K562 (cell line): ENCODE data around the gene VPS33A. TPM values are rescaled to one million over a fixed set of nuclear protein-coding genes. Genes with fewer than 3 reads are reported as not detected.

Experiments used
- ATF2 ChIP-seq: sonication (generic); formaldehyde crosslinking; IDR thresholded peaks from 2 replicates; pipeline ENCODE4 v1.8.1; 2022; ENCODE audit warnings: missing genetic modification reagents
- CBFA2T3 ChIP-seq: fragments of 450-650 bp; IDR thresholded peaks from 2 replicates; pipeline ENCODE4 v1.6.1; 2017
- DLX4 ChIP-seq: fragments of 250-450 bp; sonication (Bioruptor Pico); IDR thresholded peaks from 2 replicates; pipeline ENCODE4 v1.6.1; 2021; ENCODE audit warnings: mild to moderate bottlenecking
- ELK1 ChIP-seq: sonication (generic); formaldehyde crosslinking; IDR thresholded peaks from 2 replicates; pipeline ENCODE4 v1.8.1; 2022; ENCODE audit warnings: missing genetic modification reagents
- FOXK2 ChIP-seq, 2 experiments: fragments of 450-650 bp; IDR thresholded peaks in 1 of 2; conservative IDR thresholded peaks in 1 of 2; 2 replicates each; pipeline ENCODE4 v1.6.1; 2016; ENCODE audit warnings: low read depth in 2 of 2, mild to moderate bottlenecking in 1 of 2
- GTF2E2 ChIP-seq: fragments of 200-800 bp; sonication (Bioruptor generic); IDR thresholded peaks from 2 replicates; pipeline ENCODE4 v1.6.1; 2016; ENCODE audit warnings: missing genetic modification characterization, missing compliant biosample characterization
- NELFE ChIP-seq: IDR thresholded peaks from 2 replicates; pipeline ENCODE4 v1.6.1; 2011; ENCODE audit warnings: mild to moderate bottlenecking; ENCODE audit not compliant: insufficient read depth, insufficient read length
- NFRKB ChIP-seq: fragments of 450-650 bp; IDR thresholded peaks from 2 replicates; pipeline ENCODE4 v1.6.1; 2016; ENCODE audit warnings: low read depth
- PHF20 ChIP-seq: fragments of 450-650 bp; IDR thresholded peaks from 2 replicates; pipeline ENCODE4 v1.6.1; 2018; ENCODE audit not compliant: partially characterized antibody
- PML ChIP-seq: IDR thresholded peaks from 2 replicates; pipeline ENCODE4 v1.6.1; 2012; ENCODE audit warnings: low read length, inconsistent platforms
- PRDM10 ChIP-seq: fragments of 450-650 bp; IDR thresholded peaks from 2 replicates; pipeline ENCODE4 v1.6.1; 2018; ENCODE audit not compliant: partially characterized antibody
- PYGO2 ChIP-seq: fragments of 450-650 bp; IDR thresholded peaks from 2 replicates; pipeline ENCODE4 v1.6.1; 2016; ENCODE audit warnings: mild to moderate bottlenecking, missing genetic modification characterization, moderate library complexity, missing compliant biosample characterization
- SIX5 ChIP-seq, 2 experiments: IDR thresholded peaks; 2 replicates each; pipeline ENCODE4 v1.6.1; 2011; ENCODE audit warnings: low read length in 2 of 2, borderline replicate concordance in 1 of 2, low read depth in 1 of 2, mild to moderate bottlenecking in 1 of 2, moderate library complexity in 1 of 2; ENCODE audit not compliant: insufficient read depth in 1 of 2
- SLC30A9 ChIP-seq: fragments of 250-450 bp; sonication (Bioruptor Pico); IDR thresholded peaks from 2 replicates; pipeline ENCODE4 v1.8.0; 2022; ENCODE audit warnings: mild to moderate bottlenecking, moderate library complexity
- TAF15 ChIP-seq: fragments of 200-400 bp; formaldehyde crosslinking; IDR thresholded peaks from 2 replicates; pipeline ENCODE4 v1.6.1; 2017; ENCODE audit warnings: mild to moderate bottlenecking, low read depth, low read length, moderate library complexity
- TBL1XR1 ChIP-seq, 2 experiments: IDR thresholded peaks; 2 replicates each; pipeline ENCODE4 v1.6.1; 2012; ENCODE audit warnings: improper control_type of control experiment in 2 of 2, low read length in 2 of 2, mild to moderate bottlenecking in 1 of 2
- TFAM ChIP-seq: fragments of 250-450 bp; sonication (Bioruptor Pico); conservative IDR thresholded peaks from 2 replicates; pipeline ENCODE4 v1.5.0; 2021; ENCODE audit warnings: mild to moderate bottlenecking, moderate library complexity
- VEZF1 ChIP-seq: fragments of 200-800 bp; sonication (Bioruptor generic); IDR thresholded peaks from 2 replicates; pipeline ENCODE4 v1.6.1; 2017; ENCODE audit warnings: missing genetic modification characterization, missing compliant biosample characterization
- ZBTB1 ChIP-seq: sonication (generic); formaldehyde crosslinking; IDR thresholded peaks from 2 replicates; pipeline ENCODE4 v1.8.1; 2023; ENCODE audit warnings: missing genetic modification reagents, low read depth, mild to moderate bottlenecking, borderline replicate concordance
- ZNF696 ChIP-seq: fragments of 250-450 bp; sonication (Bioruptor Pico); conservative IDR thresholded peaks from 2 replicates; pipeline ENCODE4 v1.4.0; 2020; ENCODE audit warnings: mild to moderate bottlenecking, moderate library complexity
- polyA plus RNA-seq, 8 experiments: library from polyadenylated mRNA; depleted of rRNA in 4 of 8; stranded (reverse) in 5 of 8; unstranded in 3 of 8; fragments of >200 nt; fragmentation: Nextera tagmentation in 2 of 8; fragmentation: Illumina TruSeq in 1 of 8; extraction: Ambion mirVana in 2 of 8; extraction: Trizol in 1 of 8; gene quantifications; 2 replicates each; pipeline versions ENCODE4 v1.2.1 to v1.2.3, GENCODE V29; 2011 to 2014; ENCODE audit warnings: inconsistent platforms in 1 of 8, missing spikeins in 1 of 8
- total RNA-seq, 7 experiments: library from RNA; depleted of rRNA in 6 of 7; stranded (reverse); fragments of >200 nt in 6 of 7; fragmentation: Illumina TruSeq in 2 of 7; extraction: Trizol in 2 of 7; gene quantifications; 2 replicates each; pipeline versions ENCODE4 v1.2.1 to v1.2.3, GENCODE V29; 2011 to 2021; ENCODE audit warnings: low replicate concordance in 1 of 7

The VPS33A gene
- total and polyA plus RNA-seq, 9 of the 15 experiments (the other 6 are each of a cell fraction or from before 2014, with no cell fraction given) = 10.6 to 34.3 (median 25.3) TPM

- TF ChIP-seq ELK1 (CRISPR knock-in tag) = no peak
- TF ChIP-seq DLX4 (CRISPR knock-in tag) = no peak
- TF ChIP-seq FOXK2 (conservative IDR thresholded peaks at IDR 0.05 in 1 of 2, IDR thresholded peaks at IDR 0.05 in 1 of 2; ENCODE audit: low read depth in 2 of 2) = no peak
- TF ChIP-seq SIX5 (IDR thresholded peaks at IDR 0.05; ENCODE audit: borderline replicate concordance in 1 of 2, insufficient read depth in 1 of 2, low read depth in 1 of 2, low read length in 2 of 2) = no peak
- no peak for TF ChIP-seq SLC30A9 (CRISPR knock-in tag)
- TF ChIP-seq PHF20 = peak; percentile 63
- TF ChIP-seq TAF15 = no peak
- TF ChIP-seq NELFE = no peak
- no peak for TF ChIP-seq ZNF696 (CRISPR knock-in tag)
- no peak for TF ChIP-seq TFAM (CRISPR knock-in tag)
- TF ChIP-seq ATF2 (CRISPR knock-in tag) = peak; percentile 82; the same call in 1 of the 2 replicates
- TF ChIP-seq VEZF1 (CRISPR knock-in tag) = no peak
- no peak for TF ChIP-seq TBL1XR1 (IDR thresholded peaks at IDR 0.05; ENCODE audit: low read length in 2 of 2)
- no peak for TF ChIP-seq PRDM10
- peak; percentile 91 for TF ChIP-seq ZBTB1 (CRISPR knock-in tag)
- no peak for TF ChIP-seq CBFA2T3
- no peak; the same call in 1 of the 2 replicates for TF ChIP-seq GTF2E2 (tag)
- TF ChIP-seq PML = no peak
- no peak for TF ChIP-seq PYGO2 (tag)
- TF ChIP-seq NFRKB = no peak
Measured at GRCh38 chr12:122226366-122227125, 39.7 kb downstream of the VPS33A start (continued).
